SK-N-SH (cell line): ENCODE results near the gene SUGT1. TPM values are rescaled to one million over a fixed set of nuclear protein-coding genes. Genes with fewer than 3 reads are reported as not detected.
A peak's percentile ranks its signal among the peaks of the same experiment; 100 is the strongest.

ENCODE experiments used
- CTCF ChIA-PET: fragments of 300-600, 350-600 bp; formaldehyde crosslinking; extraction: SDS; loops from one replicate; lab custom pipeline; 2021; lab: Yijun Ruan, JAX
- POLR2A ChIA-PET: fragments of 350-600 bp; sonication (Branson Sonifier 250); formaldehyde crosslinking; extraction: SDS; loops from one replicate; lab custom pipeline; 2020; ENCODE audit warnings: antibody characterized with exemption, inconsistent platforms; lab: Yijun Ruan, JAX
- DNase-seq: peaks from one replicate; pipeline ENCODE4 v3.0.0; 2012
- H2AFZ ChIP-seq: fragments of 200-600 bp; sonication (generic); 2 replicates; pipeline ENCODE4 v1.8.1; 2016; ENCODE audit warnings: antibody characterized with exemption, mild to moderate bottlenecking, low read depth
- H3F3A ChIP-seq: fragments of 200-600 bp; sonication (generic); replicated peaks from 2 replicates; pipeline ENCODE3; 2016; ENCODE audit warnings: antibody characterized with exemption, mild to moderate bottlenecking; ENCODE audit not compliant: insufficient read depth
- H3K27ac ChIP-seq, 2 experiments: fragments of 200-500 bp in 1 of 2; fragments of 200-600 bp in 1 of 2; sonication (Bioruptor generic) in 1 of 2; sonication (generic), shearing (Covaris generic) in 1 of 2; 2 replicates each; pipeline versions ENCODE4 v1.5.1 to v1.6.1; 2014 to 2016; ENCODE audit warnings: low read depth in 2 of 2, inconsistent platforms in 1 of 2, low read length in 1 of 2, mild to moderate bottlenecking in 1 of 2, mixed read lengths in 1 of 2
- H3K27me3 ChIP-seq: fragments of 200-600 bp; sonication (generic), shearing (Covaris generic); 2 replicates; pipeline ENCODE4 v1.6.1; 2016; ENCODE audit warnings: mixed run types; ENCODE audit not compliant: insufficient read depth
- H3K36me3 ChIP-seq, 2 experiments: fragments of 200-500 bp in 1 of 2; fragments of 200-600 bp in 1 of 2; sonication (Bioruptor generic) in 1 of 2; sonication (generic) in 1 of 2; replicated peaks in 1 of 2; 2 replicates each; pipeline versions ENCODE3 to v1.5.1; 2014 to 2016; ENCODE audit warnings: low read length in 1 of 2, mild to moderate bottlenecking in 1 of 2; ENCODE audit not compliant: insufficient read depth in 2 of 2, control insufficient read depth in 1 of 2
- H3K4me1 ChIP-seq, 2 experiments: fragments of 200-500 bp in 1 of 2; fragments of 200-600 bp in 1 of 2; sonication (Bioruptor generic) in 1 of 2; sonication (generic), shearing (Covaris generic) in 1 of 2; 2 replicates each; pipeline versions ENCODE4 v1.5.1 to v1.6.1; 2014 to 2016; ENCODE audit warnings: low read depth in 1 of 2, low read length in 1 of 2, mixed run types in 1 of 2; ENCODE audit not compliant: insufficient read depth in 2 of 2, control insufficient read depth in 1 of 2
- H3K4me2 ChIP-seq: fragments of 200-600 bp; sonication (generic), shearing (Covaris generic); 2 replicates; pipeline ENCODE4 v1.6.1; 2017; ENCODE audit warnings: mixed run types
- H3K4me3 ChIP-seq, 2 experiments: fragments of 200-500 bp in 1 of 2; fragments of 200-600 bp in 1 of 2; sonication (Bioruptor generic) in 1 of 2; sonication (generic), shearing (Covaris generic) in 1 of 2; 2 replicates each; pipeline versions ENCODE4 v1.5.1 to v1.8.1; 2014 to 2016; ENCODE audit warnings: low read depth in 2 of 2, inconsistent platforms in 1 of 2, low read length in 1 of 2, mild to moderate bottlenecking in 1 of 2, mixed read lengths in 1 of 2, moderate library complexity in 1 of 2
- H3K79me2 ChIP-seq: fragments of 200-600 bp; sonication (generic); 2 replicates; pipeline ENCODE4 v1.8.1; 2017; ENCODE audit warnings: mild to moderate bottlenecking; ENCODE audit not compliant: insufficient read depth
- H3K9ac ChIP-seq: fragments of 200-600 bp; sonication (generic); 2 replicates; pipeline ENCODE4 v1.6.1; 2017; ENCODE audit warnings: mixed run types
- H3K9me2 ChIP-seq: fragments of 200-600 bp; sonication (generic); 2 replicates; pipeline ENCODE4 v1.6.1; 2017; ENCODE audit warnings: mixed run types
- H3K9me3 ChIP-seq: fragments of 200-600 bp; sonication (generic); 2 replicates; pipeline ENCODE4 v1.6.1; 2017; ENCODE audit warnings: mixed run types, mild to moderate bottlenecking, moderate library complexity
- H4K20me1 ChIP-seq: fragments of 200-600 bp; sonication (generic); 2 replicates; pipeline ENCODE4 v1.6.1; 2017; ENCODE audit warnings: mild to moderate bottlenecking, mixed run types; ENCODE audit not compliant: insufficient read depth
- CTCF ChIP-seq: fragments of 200-600 bp; sonication (generic); IDR thresholded peaks from 2 replicates; pipeline ENCODE4 v1.6.1; 2017; ENCODE audit warnings: antibody characterized with exemption, mild to moderate bottlenecking, moderate library complexity
- ELF1 ChIP-seq: IDR thresholded peaks from 2 replicates; pipeline ENCODE4 v1.4.0; 2012
- EP300 ChIP-seq, 2 experiments: IDR thresholded peaks; 2 replicates each; pipeline versions ENCODE4 v1.4.0 to v1.6.1; 2012; ENCODE audit warnings: borderline replicate concordance in 1 of 2, low read depth in 1 of 2, low read length in 1 of 2
- FOSL2 ChIP-seq: IDR thresholded peaks from 2 replicates; pipeline ENCODE4 v1.4.0; 2012; ENCODE audit warnings: low read depth, mild to moderate bottlenecking, moderate library complexity, borderline replicate concordance
- GATA2 ChIP-seq: sonication (generic); formaldehyde crosslinking; IDR thresholded peaks from 2 replicates; pipeline ENCODE4 v1.5.0; 2020; ENCODE audit warnings: mild to moderate bottlenecking, missing genetic modification reagents
- JUND ChIP-seq: IDR thresholded peaks from 2 replicates; pipeline ENCODE4 v1.4.0; 2012
- MAX ChIP-seq: IDR thresholded peaks from 2 replicates; pipeline ENCODE4 v1.4.0; 2012; ENCODE audit warnings: low read depth
- MXI1 ChIP-seq: IDR thresholded peaks from 2 replicates; pipeline ENCODE4 v1.6.1; 2012; ENCODE audit warnings: mild to moderate bottlenecking, low read depth, low read length, improper control_type of control experiment
- NRF1 ChIP-seq: IDR thresholded peaks from 2 replicates; pipeline ENCODE4 v1.6.1; 2012; ENCODE audit warnings: low read depth, mild to moderate bottlenecking, low read length
- PBX3 ChIP-seq: IDR thresholded peaks from 2 replicates; pipeline ENCODE4; 2012
- RFX5 ChIP-seq: IDR thresholded peaks from 2 replicates; pipeline ENCODE4 v1.6.1; 2012; ENCODE audit warnings: mild to moderate bottlenecking, improper control_type of control experiment, low read length
- SMC3 ChIP-seq: IDR thresholded peaks from 2 replicates; pipeline ENCODE4 v1.6.1; 2012; ENCODE audit warnings: low read depth, low read length, improper control_type of control experiment
- TCF12 ChIP-seq: IDR thresholded peaks from 2 replicates; pipeline ENCODE4 v1.4.0; 2012
- TEAD4 ChIP-seq: IDR thresholded peaks from 2 replicates; pipeline ENCODE4 v1.4.0; 2012; ENCODE audit warnings: mild to moderate bottlenecking, borderline replicate concordance; ENCODE audit not compliant: insufficient read depth
- USF2 ChIP-seq: fragments of 150-350 bp; IDR thresholded peaks from 2 replicates; pipeline ENCODE4 v1.6.1; 2017; ENCODE audit warnings: antibody characterized with exemption, low read length, low read depth, borderline replicate concordance
- YY1 ChIP-seq: IDR thresholded peaks from 2 replicates; pipeline ENCODE4 v1.4.0; 2012; ENCODE audit warnings: low read depth, mild to moderate bottlenecking
- ZBTB33 ChIP-seq: IDR thresholded peaks from 2 replicates; pipeline ENCODE4 v1.4.0; 2012; ENCODE audit warnings: low read depth, borderline replicate concordance
- polyA plus RNA-seq, 3 experiments: library from polyadenylated mRNA; depleted of rRNA; stranded (reverse); fragments of >200 nt; gene quantifications; 2 replicates each; pipeline ENCODE4 v1.2.3, GENCODE V29; 2012

SUGT1 gene
- polyA plus RNA-seq, 1 of the 3 experiments (the other 2 are of a cell fraction) = 18.6 TPM

GRCh38 chr13:52736891-52737290 is 84.3 kb downstream of the SUGT1 start (continued):
- TF ChIP-seq CTCF (no peak), SMC3 (no peak), NRF1 (no peak), TEAD4 (no peak), JUND (no peak), EP300 (IDR thresholded peaks at IDR 0.05; ENCODE audit: borderline replicate concordance in 1 of 2, low read depth in 1 of 2, low read length in 1 of 2) (no peak), RFX5 (no peak), ELF1 (no peak), GATA2 (CRISPR knock-in tag) (no peak), PBX3 (no peak), YY1 (no peak), TCF12 (no peak), FOSL2 (no peak)

GRCh38 chr13:52737451-52737850 is 84.8 kb downstream of the SUGT1 start:
- Histone ChIP-seq H3K36me3 (no peaks in the 10 kb centered on the region), H3K9ac (no peak overlapping the region), H3K9me3 (no peaks in the 10 kb centered on the region), H4K20me1 (no peaks in the 10 kb centered on the region), H3F3A (no peaks in the 10 kb centered on the region), H3K27me3 (no peaks in the 10 kb centered on the region), H3K4me2 (no peak overlapping the region), H3K9me2 (no peaks in the 10 kb centered on the region), H3K79me2 (no peaks in the 10 kb centered on the region), H2AFZ (no peak overlapping the region), H3K4me3 (no peak overlapping the region), H3K4me1 (peaks cover 0 to 8% of the 10 kb centered on the region in 2 experiments; a peak in 2 of 4 replicates), H3K27ac (peak overlapping the region in 1 of 2 experiments; percentile 53; a peak in 1 of 4 replicates)
- ChIA-PET POLR2A (no interaction called here), CTCF (interaction anchor here (0.6 to 1.4 kb wide), 4 partner anchors 27 to 231 kb away, joined by 3 read pairs; no protein-coding TSS in a partner anchor)
- no peak for DNase-seq
- TF ChIP-seq FOSL2 = no peak
- TF ChIP-seq TCF12 = no peak
- TF ChIP-seq RFX5 = no peak
- TF ChIP-seq ZBTB33 = no peak
- TF ChIP-seq JUND = no peak
- TF ChIP-seq ELF1 = no peak
- TF ChIP-seq MAX = no peak
- TF ChIP-seq MXI1 = no peak
- no peak for TF ChIP-seq USF2
